ENCODE data around the gene BMPR1B.
"Not testable (repeated sequence)": the region's sequence is repeated elsewhere in the genome, so short reads cannot be mapped to it uniquely, and the experiment has no call there.

The BMPR1B gene

DNA sequence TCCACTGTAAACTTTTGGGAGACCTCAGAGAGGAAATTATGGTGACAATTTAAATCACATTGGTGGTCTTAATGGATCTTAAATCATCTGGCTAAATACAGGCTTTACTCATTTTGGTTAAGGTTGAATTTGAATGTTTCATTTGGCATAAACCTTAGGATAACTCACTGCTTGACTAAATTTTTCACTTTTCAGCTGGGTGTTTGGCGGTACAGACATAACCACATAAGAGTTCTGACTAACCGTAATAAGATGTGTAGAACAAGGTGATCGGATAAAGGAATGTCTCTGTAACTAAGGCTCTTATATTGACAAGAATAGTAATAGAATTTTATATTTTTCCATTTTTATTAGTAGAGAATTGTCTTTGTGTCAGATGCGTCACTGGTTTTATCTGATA is 281.0 kb downstream of the BMPR1B start:
- DNase-seq (ENCODE audit: low spot score): no peak

DNA sequence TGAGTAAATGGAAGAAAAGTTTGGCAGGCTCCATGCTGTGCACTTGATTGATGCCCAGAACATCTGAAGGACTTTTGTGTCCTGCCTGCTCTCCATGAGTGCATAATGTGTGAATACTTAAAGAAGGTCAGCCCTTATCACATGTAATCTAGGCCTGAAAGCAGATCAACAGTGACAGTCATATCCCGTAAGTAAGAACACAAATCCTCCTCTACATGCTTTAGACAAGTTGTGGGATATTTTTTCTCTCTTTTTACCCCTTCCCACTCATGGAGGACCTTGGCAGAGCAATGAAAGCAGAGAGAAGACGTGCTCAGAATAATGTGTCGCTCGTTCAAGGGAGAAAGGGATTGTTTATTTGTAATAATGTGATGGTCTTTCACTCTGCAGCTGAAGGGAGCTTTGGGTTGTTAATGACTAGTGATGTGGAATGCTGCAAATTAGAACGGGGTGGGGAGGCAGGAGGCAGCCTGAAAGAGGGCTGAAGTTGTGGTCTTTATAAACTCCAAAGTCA is 286.6 kb downstream of the BMPR1B start:
- DNase-seq (ENCODE audit: low spot score): no peak

DNA sequence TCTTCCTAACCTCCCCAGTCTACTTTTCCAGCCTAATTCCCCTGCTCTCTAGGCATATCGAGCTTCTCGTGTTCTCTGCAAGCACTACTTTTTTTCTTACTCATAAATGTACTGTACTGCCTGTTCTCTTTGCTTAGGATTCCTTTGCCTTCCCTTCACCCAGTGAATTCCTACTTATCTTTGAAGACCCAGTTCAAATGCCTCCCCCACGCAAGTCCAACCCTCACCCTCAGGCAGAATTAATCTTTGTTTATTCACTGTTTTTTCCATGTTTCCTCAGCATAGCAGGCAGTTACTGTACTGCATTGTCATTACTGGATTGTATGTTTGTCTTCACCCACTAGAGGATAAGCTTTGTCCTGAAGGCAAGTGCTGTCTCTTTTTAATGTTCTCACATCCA is 287.7 kb downstream of the BMPR1B start:
- DNase-seq (ENCODE audit: low spot score): no peak

DNA sequence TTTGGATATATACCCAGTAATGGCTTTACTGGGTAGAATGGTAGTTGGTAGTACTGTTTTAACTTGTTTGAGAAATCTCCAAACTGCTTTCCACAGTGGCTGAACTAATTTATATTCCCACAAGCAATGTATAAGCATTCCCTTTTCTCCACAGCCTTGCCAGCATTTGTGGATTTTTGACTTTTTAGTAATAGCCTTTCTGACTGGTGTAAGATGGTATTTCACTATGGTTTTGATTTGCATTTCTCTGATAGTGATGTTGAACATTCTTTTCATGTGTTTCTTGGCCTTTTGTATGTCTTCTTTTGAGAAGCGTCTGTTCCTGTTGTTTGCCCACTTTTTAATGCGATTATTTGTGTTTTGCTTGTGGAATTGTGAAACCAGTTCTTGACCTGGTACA is 290.5 kb downstream of the BMPR1B start:
- no peak for DNase-seq (ENCODE audit: low spot score)

DNA sequence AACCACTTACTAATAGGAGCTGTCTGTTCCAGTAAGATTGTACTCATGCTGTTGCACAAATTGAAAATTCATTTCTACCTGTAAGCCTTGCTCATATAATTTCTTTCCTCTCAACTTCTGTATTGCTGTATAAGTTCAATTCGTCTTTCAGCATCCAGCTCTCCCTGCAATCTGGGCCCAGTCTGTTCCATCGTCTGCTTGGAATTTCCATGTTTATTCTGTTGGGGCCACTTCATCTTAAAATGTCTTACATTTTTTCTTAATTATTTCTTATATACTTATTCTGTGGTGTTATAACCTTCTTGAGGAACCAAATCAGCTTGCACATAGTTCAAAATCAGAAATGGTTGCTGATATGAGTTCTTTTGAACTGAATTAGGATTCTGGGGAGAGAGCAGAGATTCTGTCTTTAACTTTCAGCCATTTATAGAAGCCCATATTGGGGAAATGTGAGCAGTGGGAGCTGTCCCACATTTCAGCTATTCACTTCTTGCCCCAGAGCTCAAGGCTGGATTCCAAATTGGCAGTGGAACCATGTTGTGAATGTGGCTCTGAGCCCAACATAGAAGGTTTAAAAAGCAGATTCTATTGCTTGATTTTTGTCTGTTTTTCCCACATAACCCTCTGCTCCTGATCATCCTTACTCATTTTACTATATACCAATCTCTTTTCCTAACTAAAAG is 291.9 kb downstream of the BMPR1B start:
- DNase-seq (ENCODE audit: low spot score): no peak

DNA sequence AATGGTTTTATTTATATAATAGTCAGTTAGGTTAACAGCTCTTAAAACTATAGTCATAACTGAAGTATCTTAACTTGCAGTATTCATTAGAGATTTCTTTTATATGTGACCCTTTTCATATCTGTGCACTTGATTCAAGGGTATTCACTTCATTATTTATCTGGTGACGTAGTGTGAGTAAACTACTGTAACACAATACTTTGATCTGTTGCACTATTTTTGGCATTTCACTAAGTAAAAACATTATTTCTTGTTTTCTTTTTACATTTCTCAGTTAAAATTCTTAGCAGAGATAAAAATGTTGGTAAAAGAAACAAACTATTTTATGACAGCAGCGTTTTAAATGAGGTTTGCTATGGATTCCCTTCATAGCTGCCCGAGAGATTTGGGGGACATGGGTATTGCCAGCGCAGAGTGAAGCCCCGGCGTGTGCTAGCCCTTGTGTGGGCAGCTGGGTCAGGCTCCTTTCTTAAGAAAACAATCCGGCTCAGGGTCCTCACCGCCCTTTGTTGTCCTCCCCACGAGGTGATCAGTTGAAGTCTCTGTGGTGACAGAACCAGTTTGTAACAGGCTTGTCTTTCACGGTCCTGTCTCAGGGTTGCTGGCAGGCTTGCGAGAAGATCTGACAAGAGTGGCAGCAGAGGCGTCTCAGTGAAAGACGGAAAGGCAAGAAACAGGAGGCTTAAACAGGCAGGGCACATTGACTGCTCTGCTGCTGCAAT is 293.4 kb downstream of the BMPR1B start:
- DNase-seq (ENCODE audit: low spot score): no peak

DNA sequence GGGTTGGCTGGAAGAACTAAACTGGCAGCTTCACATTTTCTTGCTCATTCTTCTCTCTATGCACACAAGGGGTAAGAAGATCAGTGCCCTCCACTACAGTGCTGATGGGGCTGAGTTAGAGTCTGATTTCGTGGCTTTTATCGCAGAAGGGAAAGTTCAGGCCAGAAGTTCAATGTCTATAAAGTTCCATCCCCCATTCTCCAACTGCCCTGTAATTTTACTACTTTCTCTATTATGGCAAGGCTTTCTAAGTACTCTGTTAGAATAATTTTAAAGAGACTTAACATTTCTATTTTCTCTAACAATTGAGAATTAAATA is 293.9 kb downstream of the BMPR1B start:
- no peak for DNase-seq (ENCODE audit: low spot score)

DNA sequence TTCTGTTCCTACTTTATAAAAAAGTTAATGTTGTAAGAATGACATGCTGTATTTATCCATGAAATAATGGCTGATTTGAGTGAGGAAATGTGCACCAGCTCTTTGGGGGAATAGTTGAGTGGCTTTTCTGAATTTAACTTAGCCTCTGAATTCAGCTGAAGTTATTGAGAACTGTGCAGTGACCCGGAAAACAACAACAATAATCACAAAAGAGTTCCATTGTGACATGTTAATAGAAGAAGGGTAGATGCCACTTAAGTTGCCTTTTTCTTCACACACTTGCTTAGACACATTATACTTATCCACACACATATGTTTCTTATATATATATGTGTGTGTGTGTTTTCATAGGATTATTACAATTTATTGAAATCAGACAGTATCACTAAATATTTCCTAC is 301.2 kb downstream of the BMPR1B start:
- DNase-seq (ENCODE audit: low spot score): no peak

DNA sequence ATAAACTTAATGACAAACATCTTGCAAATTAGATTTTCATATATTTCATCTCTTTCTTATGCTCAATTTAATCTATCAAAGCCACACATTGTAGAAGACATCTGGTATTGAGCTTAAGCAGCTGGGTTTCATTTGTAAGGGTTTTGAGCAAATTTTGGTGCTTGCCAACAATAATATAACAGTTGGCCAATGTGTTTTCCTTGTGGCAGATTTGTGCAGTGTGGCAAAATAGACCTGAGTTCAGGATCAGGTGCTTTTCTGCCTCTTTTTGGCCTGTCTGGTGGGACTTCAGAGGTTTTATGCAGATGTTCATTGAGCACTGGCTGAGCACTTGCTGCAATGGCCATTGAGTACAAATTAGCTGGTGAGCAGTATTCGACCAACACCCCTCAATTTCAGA is 301.9 kb downstream of the BMPR1B start:
- no peak for DNase-seq (ENCODE audit: low spot score)

DNA sequence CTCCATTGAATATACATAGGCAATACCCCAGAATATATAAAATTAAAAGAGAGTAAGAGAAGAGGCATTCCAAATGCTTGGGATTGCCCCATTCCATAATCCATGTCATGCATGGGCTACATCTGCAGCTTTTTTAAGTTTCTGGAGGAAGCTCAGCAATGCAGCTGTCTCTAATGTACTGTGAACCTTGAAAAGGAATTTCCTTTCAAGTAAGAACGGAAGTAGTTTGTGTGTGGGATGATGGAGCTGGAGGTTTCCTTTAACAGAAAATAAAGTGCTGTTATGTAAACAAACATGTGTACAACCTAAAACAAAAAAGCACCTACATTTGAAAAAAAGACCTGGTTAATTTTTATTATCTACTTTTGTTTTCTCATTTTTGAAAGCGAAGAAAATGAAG is 303.5 kb downstream of the BMPR1B start:
- no peak for DNase-seq (ENCODE audit: low spot score)

DNA sequence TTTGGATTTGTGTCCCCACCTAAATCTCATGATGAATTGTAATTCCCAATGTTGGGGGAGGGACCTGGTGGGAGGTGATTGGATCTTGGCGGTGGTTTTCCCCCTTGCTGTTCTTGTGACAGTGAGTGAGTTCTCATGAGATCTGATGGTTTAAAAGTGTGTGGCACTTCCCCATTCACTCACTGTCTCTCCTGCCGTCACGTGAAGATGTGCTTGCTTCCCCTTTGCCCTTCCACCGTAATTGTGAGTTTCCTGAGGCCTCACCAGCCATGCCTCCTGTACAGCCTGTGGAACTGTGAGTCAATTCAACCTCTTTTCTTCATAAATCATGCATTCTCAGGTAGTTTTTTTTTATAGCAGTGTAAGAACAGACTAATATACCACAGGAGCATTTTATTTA is 304.0 kb downstream of the BMPR1B start:
- not testable (repeated sequence) for DNase-seq (ENCODE audit: low spot score)

DNA sequence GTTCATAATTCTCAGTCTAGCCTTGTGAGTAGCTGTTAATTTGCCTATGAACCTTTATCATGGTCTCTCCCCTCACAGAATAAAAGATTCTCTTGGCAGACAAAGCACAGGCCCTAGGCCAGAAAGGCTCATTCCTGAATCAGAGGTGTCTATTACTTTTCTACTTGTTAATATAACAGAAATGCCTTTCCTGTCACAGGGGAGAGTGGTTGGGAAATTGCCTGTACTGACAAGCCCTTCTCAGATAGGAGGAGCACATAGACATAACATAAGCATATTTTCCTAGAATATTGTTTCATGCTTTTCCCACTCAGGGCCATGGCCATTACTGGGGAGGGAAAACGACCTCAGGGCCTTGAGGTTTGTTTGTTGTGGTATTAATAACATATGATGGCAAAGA is 308.3 kb downstream of the BMPR1B start:
- DNase-seq (ENCODE audit: low spot score): no peak

DNA sequence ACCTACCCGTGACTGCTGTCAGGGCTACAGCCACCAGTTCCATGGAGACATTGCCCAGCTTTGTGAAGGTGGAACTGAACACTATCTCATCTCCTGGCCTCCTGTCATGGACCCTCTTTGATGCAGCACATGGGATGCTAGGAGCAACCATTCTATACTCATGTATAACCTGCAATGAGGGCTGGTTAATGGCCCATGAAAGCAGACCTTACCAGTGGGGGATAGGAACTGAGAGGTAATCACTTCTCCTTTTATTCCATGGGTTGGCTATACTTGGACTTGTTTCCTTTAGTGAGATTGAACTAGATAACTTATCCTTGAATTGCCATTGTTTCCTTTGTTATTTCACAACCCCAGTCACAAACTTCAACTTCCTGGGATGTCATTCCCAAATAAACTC is 310.6 kb downstream of the BMPR1B start:
- DNase-seq (ENCODE audit: low spot score): no peak

DNA sequence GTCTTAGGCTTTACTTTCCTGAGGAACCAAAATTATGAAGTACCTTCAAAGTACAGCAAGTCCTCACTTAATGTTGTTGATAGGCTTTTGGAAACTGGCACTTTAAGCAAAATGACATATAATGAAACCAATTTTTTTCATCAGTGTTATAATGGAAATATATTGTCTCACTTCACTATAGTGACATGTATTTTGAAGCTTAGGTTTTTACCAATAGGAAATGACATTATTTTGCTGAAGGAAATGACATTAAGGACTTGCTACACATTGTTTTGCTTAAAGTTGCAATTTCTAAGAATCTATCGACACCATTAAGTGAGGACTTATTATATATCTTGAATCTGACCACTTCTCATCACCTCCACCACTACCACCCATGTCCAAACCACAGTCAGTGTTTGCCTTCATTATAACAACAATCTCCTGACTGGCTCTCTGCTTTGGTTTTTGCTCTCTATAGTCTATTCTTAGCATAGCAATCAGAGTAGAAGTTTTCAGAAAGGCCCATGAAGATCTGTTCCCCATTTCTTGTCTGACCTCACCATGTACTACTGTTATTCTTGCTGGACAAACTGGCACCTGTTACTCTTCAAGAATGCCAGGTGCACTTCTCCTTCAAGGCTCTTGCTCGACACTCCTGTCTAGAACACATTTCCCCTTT is 311.2 kb downstream of the BMPR1B start:
- no peak for DNase-seq (ENCODE audit: low spot score)

DNA sequence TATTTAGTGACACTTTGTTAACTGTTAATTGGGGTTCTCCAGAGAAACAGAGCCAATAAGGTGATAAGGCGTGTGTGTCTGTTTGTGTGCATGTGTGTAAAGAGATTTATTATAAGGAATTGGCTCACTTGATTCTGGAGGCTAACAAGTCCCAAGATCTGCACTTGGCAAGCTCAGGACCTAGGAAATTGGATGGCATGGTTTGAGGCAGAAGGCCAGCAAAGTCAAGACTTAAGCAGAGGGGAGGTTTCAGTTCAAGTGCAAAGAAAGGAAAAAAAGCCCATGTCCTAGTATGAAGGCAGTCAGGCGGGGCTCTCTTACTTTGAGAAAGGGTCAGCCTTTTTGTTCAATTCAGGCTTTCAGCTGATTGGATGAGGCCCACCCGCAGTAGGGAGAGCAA is 314.1 kb downstream of the BMPR1B start:
- no peak for DNase-seq (ENCODE audit: low spot score)

DNA sequence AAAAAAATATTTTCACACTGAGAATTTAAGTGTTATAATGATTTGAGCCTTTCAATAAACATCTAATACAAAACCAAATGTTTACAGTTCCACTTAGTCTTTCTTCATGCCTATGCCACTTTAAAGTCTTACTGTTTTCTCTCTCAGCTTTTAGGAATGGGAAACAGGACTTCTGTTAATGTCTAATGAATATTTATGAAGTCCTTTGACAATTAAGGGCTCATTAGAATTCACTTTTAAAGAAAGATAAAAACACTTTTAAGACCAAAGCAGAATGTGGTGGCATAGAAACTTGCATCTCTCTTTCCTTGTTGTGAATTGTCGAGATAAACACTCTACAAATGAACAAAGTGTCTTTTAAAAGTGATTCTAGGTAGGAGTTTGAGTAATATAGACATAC is 315.9 kb downstream of the BMPR1B start:
- no peak for DNase-seq (ENCODE audit: low spot score)

DNA sequence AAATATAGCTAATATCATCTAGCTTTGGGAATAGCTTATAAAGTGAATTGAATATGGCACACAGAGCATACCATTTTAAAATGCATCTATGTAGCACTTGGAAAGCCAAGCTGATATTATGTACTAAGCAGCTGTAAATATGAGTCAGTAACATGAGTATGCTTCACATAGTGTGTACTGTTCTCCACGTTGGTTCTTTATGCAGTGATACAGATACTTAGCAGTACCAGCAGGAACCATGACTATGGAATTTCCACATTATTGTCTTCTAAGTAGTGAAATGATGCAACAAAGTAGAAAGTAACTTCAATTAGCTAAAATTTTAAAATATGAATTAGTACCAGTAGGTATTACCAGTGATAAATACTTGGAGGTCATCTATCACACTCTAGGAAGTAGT is 320.1 kb downstream of the BMPR1B start:
- DNase-seq (ENCODE audit: low spot score): no peak

DNA sequence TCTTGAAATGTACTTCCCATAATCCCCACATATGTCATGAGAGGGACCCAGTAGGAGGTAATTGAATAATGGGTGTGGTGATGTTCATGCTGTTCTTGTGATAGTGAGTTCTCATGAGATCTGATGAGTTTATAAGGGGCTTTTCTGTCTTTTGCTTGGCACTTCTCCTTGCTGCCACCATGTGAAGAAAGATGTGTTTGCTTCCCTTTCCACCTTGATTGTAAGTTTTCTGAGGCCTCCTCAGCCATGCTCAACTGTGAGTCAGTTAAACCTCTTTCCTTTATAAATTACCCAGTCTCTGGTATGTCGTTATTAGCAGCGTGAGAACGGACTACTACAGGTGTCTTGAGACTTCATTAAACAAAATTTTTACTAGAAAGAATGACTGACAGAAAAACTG is 323.2 kb downstream of the BMPR1B start:
- DNase-seq (ENCODE audit: low spot score): no peak

DNA sequence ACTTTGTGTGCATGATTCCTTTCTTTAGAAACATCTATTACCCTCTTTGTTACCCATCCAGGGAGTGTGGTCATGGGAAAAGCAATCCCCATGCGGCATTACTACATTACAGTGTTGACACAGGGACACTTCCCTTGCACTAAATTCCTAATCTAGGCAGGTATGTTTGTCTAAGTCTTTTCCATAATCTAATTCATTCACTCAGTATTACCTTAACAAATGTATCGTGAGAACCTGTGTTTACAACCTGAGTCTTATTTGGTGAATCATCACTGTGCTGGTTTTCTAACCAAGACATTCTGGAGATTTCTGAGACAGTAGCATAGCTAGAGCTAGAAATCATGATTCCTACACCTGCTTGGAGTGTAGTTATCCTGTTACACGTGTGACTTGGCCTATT is 326.8 kb downstream of the BMPR1B start:
- no peak for DNase-seq (ENCODE audit: low spot score)

DNA sequence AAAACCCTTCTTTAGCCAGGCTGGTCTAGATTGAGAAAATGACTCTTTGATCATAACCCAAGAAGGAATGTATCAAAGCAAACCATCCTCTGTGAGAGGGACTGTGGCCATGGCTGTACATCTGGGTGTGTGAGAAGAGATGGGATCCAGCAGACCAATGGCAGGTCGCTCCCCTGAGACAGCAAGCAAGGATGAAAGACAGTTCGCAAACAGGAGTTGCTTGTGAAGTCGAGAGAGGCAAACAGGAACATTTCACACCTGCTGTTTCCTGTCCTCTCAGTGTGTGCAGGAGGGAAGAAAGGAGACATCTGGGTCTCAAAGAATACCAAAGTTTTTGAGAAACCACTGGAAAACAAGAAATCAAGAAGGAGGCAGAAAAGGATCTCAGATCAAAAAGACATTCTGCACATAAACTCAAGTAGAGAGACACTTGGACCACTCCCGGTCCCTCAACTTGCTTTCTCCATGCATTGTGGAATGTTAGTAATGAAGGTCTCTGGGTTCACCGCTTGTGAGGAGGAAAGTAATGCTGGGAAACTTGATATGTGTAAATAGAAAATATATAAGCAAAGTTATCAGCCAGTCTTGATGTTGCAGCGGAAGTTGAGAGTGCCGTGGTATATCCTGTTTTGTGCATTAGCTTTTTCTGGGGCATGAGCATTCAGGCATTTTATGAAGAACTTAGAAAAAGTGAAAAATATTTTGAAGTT is 327.5 kb downstream of the BMPR1B start:
- no peak for DNase-seq (ENCODE audit: low spot score)

DNA sequence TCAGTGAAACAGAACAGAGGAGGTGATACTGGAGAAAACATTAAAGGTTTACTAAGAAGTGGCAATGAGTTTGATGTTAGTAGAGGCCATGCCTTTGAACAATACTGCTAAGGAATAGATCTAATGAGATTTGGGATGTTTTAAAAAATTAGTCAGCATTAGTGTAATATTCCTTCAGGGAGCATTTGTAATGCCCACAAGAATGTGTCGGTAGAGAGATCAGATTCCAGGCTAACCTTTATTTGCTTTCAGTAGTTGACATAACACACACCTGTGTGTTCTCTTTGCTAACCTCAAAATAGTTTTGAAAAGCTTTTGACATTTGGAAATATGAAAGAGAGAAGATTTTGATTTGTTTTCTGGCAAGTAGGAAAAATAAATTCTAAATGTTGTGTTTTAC is 328.8 kb downstream of the BMPR1B start:
- peak; percentile 31 for DNase-seq (ENCODE audit: low spot score)

DNA sequence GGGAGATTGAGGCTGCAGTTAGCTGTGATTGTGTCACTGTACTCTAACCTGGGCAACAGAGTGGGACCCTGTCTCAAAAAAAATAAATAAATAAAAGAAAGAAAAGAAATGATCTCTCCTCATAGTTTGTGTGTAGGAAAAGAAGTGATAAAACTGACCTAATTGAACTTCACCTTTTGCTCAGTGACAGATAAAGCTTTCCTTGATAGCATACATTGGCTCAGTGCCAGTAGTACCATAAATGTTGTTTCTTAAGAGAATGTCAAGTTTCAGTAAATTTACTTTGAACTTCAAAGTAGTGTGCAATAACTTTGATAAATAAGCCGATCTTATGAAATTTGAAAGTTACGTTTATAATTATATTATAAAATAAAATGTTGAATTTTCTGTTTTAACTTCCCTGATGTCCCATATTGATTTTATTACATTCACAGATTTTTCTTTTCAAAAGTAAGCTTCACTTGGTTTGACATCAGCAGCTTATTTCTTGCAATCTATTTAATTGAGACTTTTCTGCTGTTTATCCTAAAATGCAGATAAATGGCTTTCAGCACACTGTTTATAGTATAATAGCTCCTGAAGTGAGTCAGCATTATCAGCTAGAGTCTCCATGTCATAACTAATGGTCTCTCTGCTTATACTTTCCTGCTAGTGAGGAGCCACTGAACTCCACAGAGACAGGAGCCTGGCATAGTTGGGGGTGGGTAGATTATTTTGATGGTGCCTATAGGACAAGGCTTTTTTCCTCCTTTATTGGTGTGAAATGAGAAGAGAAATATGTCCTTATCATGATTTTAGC is 330.1 kb downstream of the BMPR1B start:
- DNase-seq (ENCODE audit: low spot score): no peak
